Measurements from ENCODE around the gene KDM3A.
A peak's percentile ranks its signal among the peaks of the same experiment; 100 is the strongest.
"Not testable (repeated sequence)": the region's sequence is repeated elsewhere in the genome, so short reads cannot be mapped to it uniquely, and the experiment has no call there.

The KDM3A gene

DNA sequence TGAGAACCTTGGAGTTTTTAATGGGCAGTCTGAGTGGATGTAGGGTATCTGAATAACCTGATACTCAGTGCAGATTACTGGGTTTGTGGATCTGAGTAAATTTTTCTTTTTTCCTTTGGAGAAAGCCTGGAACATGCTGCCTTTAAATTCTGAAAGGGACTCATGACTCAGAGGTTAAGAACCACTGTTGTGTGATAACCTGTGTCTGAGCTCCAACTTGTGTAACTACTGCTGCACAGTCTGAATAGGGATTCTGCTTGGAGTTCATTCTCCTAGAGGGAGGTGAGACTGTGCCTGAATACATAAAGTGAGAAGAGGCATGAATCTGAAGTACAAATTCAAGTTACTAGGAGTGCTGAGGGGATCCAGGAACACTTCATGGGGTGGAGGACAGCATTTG, 36.2 kb downstream of the KDM3A start:
- DNase-seq = no peak

DNA sequence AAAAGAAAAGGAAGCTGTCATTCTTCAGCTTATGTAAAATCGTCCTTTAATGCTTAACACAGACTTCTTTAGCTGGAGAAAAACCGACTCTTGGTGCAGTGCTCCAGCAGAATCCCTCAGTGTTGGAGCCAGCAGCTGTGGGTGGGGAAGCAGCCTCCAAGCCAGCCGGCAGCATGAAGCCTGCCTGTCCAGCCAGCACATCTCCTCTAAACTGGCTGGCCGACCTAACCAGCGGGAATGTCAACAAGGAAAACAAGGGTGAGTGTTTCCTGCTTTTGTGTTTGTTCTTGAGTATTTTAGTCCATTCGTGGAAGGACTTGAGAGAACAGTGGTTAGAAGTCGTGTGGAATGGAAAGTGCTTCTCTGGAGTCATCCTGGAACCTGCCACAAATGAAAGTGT, 38.9 kb downstream of the KDM3A start:
- DNase-seq = no peak

DNA sequence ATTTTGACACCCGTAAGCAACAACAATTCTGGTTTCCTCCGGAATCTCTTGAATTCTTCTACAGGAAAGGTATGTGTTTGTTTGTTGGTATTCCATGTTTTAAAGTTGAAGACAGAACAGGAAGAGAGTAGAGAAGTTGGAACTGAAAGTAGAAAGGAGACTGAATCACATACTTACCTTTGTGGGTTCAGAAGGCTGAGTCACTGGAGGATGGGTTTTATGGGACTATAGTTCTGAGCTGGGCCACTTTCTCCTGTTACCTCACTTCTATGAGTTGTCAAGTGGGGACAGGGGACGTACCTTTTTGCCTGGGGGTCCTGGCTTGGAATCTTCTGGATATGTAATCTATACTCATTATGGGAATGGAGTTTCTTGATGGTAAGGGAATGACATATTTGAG, 40.9 kb downstream of the KDM3A start:
- DNase-seq = no peak

DNA sequence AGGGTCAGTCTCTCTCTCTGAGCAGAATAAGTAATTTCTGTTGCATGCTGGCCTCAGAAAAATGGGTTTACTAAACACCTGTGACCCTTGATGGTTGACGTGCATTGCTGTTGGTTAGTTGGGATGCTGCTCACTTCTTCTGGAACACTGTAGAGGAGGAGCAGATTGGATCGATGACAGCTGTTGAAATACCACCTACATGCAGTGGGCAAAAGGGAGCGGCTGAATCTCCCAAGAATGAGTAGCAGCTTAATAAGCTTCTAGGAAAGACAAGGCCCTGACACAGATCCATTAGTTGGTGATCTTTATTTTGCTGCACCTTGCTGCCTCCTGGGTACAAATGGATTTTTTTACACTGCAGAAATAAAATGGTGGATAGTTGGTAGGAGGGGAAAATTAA, 43.2 kb downstream of the KDM3A start:
- DNase-seq = no peak

DNA sequence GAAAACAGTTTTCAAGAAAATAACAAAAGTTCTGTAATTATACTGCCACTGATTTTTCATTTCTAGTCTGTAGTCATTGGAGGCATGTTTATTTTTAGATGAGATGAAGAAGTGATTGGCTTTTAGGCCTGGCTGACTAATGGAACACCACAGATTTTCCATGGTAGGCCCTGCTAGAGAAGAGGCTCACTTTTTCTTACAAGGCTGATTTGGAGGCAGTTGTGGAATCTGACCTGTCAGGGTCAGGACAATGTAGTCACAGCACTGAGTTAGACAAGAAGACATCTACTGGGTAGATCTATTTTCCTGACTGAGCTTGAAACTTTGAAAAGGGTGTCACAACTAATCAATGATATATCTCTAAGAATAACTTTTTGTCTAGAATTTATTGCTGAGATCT, 43.9 kb downstream of the KDM3A start:
- no peak for DNase-seq

DNA sequence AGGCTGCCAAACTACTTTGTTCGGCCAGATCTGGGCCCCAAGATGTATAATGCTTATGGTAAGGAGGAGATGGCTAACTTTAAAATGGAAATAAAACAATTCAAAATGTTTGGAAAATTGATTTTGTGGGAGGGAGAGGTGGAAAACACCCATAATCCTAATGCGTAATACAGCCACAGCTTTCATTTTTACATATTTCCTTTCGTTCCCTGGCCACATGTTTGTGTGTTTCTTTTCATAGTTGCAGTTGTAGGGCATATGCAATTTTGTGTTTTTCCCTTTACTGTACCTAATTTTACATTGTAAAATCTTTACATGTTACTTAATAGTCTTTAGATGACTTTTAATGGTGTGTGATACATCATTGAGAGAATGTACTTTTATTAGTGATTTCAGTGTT, 44.6 kb downstream of the KDM3A start:
- no peak for DNase-seq

DNA sequence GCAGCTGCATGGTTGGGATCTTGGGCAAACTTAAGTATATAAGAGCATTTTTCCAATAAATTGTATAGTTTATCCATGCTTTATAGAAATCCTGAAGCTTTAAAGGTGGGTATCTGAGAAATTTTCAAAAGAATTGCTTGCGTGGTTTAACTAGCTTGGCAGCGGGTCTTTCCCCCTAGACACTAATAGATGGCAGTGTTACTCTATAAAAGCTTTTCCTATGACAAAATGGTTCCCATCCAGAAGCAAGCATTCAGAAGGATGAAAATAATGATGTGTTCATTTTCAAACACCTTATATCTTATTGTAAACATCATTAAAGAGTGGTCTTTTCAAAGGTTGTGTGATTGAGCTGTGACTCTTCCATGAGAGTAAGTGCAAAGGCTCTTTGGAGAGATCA, 45.9 kb downstream of the KDM3A start:
- peak; percentile 16 for DNase-seq

DNA sequence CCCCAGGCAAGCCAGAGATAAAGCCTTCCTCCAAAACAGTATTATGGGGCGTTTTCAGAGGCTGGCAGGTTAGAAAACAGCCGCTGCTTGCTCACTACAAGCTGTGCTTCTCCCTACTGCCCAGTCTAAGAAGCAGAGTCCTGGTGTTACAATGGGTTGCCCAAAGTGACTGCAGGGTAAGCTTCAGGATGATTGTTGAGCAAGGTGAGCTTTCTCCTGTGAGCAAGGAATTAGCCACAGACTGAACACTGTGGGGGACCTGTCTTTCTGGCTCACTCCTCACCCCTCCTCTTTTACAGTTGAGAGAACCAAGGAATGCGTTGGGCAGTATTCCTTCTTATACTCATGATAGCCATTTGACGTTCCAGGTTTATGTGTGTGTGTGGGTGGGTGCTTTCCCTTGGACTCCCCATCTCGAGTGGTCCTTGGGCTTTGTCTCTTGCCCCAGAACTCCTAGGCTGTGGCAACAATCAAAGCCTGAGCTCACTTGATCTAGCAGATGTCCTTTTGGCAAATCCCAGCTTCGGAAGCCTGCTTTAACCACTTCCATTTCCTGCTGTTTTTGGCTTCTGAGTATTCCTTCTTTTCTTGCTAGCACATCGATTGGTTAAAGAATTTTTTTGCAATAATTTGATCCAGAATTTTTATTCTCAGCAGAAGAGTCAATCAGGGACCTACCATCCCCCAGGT, 47.5 kb downstream of the KDM3A start:
- no peak for DNase-seq

DNA sequence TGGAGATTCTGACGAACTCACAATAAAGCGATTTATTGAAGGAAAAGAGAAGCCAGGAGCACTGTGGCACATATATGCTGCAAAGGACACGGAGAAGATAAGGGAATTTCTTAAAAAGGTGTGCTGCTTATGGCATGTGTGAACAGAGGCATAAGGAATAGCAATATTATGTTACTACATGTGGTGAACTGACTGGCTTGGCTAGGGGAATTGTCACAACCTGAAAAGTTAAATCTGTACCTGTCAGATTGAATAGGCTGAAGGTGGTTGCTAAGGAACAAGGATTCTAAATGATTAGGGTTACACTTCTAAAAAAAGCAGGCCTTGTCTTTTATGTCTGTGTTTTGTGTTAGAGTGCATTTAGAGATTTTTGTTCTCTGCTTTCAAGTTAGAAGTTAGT, 48.4 kb downstream of the KDM3A start:
- DNase-seq = no peak

DNA sequence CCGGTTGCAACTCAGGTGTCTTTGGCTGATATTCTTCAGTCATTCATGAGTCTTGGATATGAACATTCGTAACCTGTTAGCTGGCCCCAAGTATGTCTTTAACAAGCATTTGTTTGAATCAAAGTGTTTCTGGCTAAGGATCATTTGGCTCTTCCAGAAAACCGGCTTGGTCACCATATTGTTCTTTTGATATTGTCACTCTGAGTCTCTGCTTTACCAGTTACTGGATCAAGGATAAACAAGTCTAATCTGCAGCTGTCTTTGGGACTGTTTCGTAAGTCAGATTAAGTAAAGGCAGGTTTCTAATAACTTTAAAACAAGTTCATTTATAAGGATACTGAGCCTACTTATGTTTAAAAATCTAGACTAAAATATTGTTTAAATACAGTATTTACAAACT, 49.1 kb downstream of the KDM3A start:
- no peak for DNase-seq

DNA sequence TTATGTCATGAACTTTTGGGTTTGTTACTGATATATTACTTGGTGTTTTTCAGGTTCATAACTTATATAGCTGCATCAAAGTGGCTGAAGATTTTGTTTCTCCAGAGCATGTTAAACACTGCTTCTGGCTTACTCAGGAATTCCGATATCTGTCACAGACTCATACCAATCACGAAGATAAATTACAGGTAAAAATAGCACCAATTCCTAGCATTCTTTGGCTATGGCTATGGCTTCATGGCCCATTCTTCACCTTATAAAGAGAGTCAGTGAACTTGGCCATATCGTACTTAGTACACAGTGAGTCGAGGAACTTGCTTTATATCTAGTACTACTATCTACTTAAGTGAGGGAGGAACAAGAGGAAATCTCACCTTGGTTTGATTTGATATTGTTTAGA, 49.9 kb downstream of the KDM3A start:
- no peak for DNase-seq

DNA sequence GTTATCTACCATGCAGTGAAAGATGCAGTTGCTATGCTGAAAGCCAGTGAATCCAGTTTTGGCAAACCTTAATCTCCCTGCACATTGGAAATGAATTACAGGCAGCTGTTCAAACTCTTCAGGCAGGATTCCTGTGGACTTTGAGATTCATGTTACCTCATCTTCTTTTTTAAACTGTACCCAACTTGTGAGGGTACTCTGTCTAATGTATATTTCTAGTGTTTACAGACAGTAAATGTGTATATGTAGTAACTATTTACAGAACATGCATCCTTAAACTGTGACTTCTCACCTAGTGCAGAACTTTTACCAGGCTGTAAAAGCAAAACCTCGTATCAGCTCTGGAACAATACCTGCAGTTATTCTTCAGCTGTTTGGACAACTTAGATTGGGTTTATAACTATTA, 50.9 kb downstream of the KDM3A start:
- DNase-seq = no peak

DNA sequence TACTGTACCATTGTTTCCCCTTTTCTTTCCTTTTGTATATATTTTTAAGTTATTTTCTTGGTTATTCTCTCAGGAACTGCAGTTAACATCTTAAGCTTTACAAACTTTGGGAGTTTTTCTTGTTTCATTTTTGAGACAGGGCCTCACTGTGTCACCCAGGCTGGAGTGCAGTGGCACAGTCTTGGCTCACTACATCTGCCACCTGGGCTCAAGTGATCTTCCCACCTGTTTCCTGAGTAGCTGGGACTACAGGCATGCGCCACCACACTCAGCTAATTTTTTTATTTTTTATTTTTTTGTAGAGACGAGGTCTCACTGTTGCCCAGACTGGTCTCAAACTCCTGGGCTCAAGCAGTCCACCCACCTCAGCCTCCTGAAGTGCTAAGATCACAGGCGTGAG, 55.2 kb downstream of the KDM3A start:
- not testable (repeated sequence) for DNase-seq

DNA sequence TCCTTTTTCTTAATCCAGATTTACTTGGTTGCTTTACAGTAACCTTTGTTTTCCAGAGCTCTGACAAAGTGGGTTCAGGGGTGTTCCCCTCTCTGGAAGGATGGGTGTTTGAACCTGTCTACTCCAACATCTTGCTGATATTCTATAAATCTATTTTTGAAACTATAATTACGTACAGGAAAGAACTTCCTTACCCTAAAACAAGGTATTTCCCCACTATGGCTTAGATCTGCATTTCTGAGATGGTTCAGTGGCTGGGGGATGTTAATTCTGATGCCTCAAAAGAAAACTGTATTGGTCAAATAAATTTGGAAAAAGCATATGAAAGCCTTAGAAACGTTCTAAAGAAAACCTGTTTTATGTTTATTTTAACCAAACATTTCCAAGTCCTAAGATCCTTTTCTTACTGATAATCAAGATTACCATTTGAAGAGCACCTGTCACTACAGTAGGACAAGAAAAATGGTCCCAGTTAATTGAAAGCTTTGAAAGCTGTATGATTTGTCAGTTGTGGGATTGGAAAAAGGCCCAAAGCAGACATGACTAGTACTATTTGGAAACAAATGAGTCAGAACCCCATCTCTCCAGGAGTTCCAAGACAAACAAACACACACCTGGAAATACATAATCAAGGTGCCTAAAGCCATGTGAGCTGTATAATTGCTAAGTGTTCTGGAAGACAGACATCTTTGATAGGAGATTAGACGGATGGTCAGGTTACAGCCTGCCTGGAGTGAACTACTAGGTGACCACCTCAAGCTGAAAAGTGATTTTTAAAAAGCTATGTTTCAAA, 57.5 kb downstream of the KDM3A start:
- no peak for DNase-seq

DNA sequence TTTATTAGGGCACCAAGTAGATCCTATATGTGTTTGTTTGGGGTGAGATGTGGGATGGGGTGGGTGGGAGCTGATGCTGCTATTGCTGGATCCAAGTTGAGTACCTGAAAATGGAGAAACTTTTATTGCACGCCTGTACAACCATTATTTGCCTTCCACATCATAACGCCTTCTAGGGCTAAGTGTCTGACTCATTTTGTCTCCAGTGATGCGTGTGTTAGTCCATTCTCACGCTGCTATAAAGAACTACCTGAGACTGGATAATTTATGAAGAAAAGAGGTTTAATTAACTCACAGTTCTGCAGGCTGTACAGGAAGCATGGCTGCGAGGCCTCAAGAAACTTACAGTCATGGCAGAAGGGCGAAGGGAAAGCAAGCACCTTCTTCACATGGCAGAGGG, 58.2 kb downstream of the KDM3A start:
- DNase-seq = no peak

DNA sequence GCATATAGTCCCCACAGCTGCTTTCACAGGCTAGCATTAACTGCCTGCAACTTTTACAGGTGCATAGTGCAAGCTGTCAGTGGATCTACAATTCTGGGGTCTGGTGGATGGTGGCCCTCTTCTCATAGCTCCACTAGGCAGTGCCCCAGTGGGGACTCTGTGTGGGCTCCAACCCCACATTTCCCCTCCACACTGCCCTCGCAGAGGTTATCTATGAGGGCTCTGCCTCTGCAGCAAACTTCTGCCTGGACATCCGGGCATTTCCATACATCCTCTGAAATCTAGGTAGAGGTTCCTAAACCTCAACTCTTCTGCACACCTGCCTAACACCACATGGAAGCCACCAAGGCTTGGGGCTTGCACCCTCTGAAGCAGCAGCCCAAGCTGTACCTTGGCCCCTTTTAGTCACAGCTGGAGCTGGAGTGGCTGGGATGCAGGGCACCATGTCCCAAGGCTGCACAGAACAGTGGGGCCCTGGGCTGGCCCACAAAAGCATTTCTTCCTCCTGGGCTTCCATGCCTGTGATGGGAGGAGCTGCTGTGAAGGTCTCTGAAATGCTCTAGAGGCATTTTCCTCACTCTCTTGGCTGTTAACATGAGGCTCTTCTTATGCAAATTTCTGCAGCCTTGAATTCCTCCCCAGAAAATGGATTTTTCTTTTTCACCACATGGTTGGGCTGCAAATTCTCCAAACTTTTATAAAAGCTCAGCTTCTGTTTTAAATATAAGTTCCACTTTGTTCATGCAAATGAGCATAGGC, 59.3 kb downstream of the KDM3A start:
- peak; percentile 11 for DNase-seq

DNA sequence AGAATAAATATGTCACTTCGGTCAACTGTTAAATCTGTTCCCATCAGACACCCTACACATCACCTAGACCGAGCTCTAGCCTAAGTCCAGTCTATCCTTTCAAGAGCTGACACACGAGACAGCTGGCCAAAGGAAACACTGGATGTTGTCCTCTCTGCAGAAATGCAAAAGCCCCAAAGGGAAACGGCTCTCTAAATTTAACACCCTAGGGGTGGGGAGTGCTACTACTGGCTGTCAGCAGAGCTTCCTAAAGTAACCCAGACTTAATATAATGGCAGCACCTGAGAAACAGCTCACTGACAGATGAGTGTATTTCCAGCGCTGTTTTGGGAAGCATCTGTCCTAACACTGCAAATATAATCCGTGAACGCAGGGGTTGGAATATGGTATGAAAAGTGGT, 66.4 kb downstream of the KDM3A start:
- DNase-seq = no peak

DNA sequence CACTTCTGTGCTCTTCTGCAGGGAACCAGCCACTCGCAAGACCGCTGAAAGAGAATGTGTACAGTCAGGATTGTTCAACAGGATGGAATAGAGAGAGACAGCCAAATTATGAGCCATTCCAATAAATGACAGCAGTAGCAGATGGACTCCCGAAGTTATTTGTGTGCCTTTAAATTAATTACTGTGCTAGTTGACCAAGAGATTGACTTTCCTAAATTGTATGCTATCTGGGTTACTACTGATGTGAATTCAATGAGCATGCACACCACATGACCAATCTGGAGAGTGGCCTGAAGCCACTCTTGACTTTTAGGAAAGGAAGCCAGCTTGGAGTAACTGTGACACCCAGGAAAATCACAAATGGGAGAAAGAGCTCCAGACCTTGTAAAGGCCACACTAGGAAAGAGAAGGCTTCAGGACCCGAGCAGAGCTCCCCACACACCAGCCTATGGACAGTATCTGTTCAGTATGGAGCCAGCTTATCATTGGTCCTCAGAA, 69.3 kb downstream of the KDM3A start:
- DNase-seq = no peak

DNA sequence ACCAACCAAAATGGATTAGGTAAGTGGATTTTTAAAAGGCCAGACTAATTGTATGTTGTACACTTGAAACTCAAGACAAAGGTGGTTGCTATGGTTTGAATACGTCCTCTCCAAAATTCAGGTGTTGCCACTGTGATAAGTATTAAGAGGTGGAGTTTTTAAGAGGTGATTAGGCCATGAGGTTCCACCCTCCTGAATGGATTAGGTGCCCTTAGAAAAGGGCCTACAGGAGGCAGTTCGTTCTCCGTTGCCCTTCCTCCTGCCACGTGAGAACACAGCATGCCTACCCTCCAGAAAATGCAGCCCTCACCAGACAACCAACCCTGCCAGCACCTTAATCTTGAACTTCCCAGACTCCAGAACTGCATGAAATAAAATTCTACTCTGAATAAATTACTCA, 70.9 kb downstream of the KDM3A start:
- DNase-seq = no peak

DNA sequence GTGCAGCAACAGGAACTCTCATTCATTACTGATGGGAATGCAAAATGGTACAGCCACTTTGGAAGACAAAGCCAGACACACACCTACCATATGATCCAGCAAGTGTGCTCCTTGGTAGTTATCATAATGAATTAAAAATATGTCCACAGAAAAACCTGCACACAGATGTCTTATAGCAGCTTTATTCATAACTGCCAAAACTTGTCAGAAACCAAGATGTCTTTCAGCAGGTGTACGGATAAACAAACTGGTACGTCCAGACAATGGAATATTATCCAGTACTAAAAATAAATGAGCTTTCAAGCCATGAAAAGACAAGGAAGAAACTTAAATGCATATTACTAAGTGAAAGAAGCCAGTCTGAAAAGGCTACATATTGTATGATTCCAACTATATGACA, 71.7 kb downstream of the KDM3A start:
- DNase-seq = no peak

DNA sequence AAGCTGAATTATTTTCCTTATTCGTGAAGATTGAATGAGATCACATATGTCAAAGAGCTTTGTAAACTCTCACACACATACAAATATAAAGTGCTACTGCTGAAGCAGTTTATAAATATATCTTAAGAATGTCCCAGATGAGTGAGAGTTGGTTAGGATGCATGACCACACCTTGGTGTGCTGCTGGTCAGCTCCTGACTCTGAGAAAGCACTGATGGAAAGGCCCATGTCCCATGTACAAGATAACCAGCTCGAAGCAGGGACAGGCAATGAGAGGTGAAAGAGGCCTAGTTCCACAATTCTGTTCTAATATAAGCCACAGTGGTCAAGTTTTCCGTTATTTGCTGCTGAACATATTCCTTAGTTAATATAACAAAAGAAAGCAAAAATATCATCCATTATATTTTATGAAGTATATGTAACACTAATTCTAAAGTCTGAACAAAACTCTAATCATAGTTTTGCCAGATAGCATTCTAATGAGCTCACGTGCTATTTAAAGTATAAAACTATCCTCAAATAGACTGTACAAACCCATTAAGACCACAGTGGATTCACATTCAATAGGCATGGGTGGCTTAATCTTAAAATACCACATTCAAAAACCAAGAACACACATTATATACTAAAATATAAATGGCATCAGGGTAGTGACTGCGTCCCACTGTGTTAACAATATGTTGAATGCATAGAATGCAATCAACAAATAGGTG, 72.9 kb downstream of the KDM3A start:
- DNase-seq = no peak

DNA sequence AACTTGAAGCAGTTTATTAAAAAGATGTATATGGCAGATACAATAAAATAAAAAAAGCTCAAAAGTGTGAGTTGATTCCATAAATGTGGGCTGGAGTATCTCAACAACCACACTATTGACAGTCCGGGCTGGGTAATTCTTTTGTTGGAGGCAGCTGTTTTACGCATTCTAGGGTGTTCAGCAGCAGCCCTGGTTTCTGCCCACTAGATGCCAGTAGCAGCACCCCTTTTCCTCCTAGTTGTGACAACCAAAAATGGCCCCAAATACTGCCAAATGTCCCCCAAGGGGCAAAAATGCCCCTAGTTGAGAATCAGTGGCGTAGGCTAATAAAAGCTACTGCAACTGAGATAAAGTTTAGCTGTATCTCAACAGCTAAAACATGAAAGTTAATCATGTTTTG, 77.3 kb downstream of the KDM3A start:
- DNase-seq = peak; percentile 75

DNA sequence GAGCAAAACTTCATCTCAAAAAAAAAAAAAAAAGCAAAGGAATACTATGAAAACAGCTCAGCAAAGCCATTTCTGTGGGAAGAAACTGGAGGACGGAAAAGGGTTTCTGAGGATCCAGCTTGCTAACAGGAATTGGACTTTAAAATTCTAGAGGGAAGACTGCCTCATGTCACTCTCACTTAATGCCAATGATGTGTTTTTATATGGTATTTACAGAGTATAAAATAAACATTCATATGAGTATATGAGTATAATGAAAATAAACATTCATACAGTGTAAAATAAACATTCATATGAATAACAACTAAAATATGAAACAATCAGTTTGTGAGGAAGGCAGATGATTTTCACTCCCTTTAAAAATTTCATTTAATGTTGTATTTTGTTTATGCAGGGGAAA, 78.2 kb downstream of the KDM3A start:
- DNase-seq = no peak

Measured in hematopoietic multipotent progenitor cell treated with erythropoietin and hydrocortisone succinate and interleukin-3 and kit ligand, for 4 days (in vitro differentiated cells).